ENCODE results near the gene SMIM31. TPM values are rescaled to one million over a fixed set of nuclear protein-coding genes. Genes with fewer than 3 reads are reported as not detected.

The SMIM31 gene
- polyA plus RNA-seq, 1 donor (not counting 4 experiments of a cell fraction or from before 2014, with no cell fraction given): not detected

GRCh38 chr4:164819366-164819765 lies 65.4 kb downstream of the SMIM31 start:
- H2AFZ ChIP-seq (ENCODE audit: control insufficient read depth, low read length): no peak overlapping the region
- FAIRE-seq (no peak), DNase-seq (ENCODE audit: low read depth, low spot score) (no peak)
- no peaks in the 10 kb centered on the region for H3K9me3 ChIP-seq (ENCODE audit: control insufficient read depth, low read depth, low read length)
- TF ChIP-seq CTCF (optimal IDR thresholded peaks at IDR 0.05 in 1 of 3, IDR thresholded peaks at IDR 0.05 in 1 of 3, conservative IDR thresholded peaks at IDR 0.05 in 1 of 3; ENCODE audit: extremely low read depth in 1 of 3, insufficient read depth in 2 of 3, low read length in 3 of 3) (no peak), EZH2 (IDR thresholded peaks at IDR 0.05; ENCODE audit: low read length) (no peak)
- H3K4me3 ChIP-seq (ENCODE audit: control insufficient read depth in 2 of 3, extremely low read depth in 1 of 3, insufficient read depth in 2 of 3, low read depth in 1 of 3, low read length in 3 of 3): no peak overlapping the region
- no peaks in the 10 kb centered on the region for H3K4me1 ChIP-seq (ENCODE audit: control insufficient read depth, extremely low read depth, insufficient read depth, low read length)
- H3K27ac ChIP-seq (ENCODE audit: control insufficient read depth, insufficient read depth, low read length): no peak overlapping the region
- H3K79me2 ChIP-seq (ENCODE audit: control insufficient read depth, insufficient read depth, low read length): no peaks in the 10 kb centered on the region
- H4K20me1 ChIP-seq (ENCODE audit: control insufficient read depth, extremely low read depth, insufficient read depth, low read length): no peaks in the 10 kb centered on the region
- dilution Hi-C loops (cut with MboI; ENCODE audit: extremely low pct_ligation_motif_present, low sequenced_read_pairs): no loop called here
- no peaks in the 10 kb centered on the region for H3K27me3 ChIP-seq (ENCODE audit: control insufficient read depth, extremely low read depth, insufficient read depth, low read length)
- H3K9me1 ChIP-seq (ENCODE audit: control insufficient read depth, extremely low read depth, insufficient read depth, low read length): no peaks in the 10 kb centered on the region
- H3K9ac ChIP-seq (ENCODE audit: control insufficient read depth, extremely low read depth, insufficient read depth, low read length): no peak overlapping the region
- H3K4me2 ChIP-seq (ENCODE audit: control insufficient read depth, extremely low read depth, insufficient read depth, low read depth, low read length): no peak overlapping the region
- H3K36me3 ChIP-seq (ENCODE audit: control insufficient read depth in 2 of 2, extremely low read depth in 1 of 2, insufficient read depth in 2 of 2, low read length in 2 of 2): no peaks in the 10 kb centered on the region

- dilution Hi-C loops (cut with MboI; ENCODE audit: extremely low pct_ligation_motif_present, low sequenced_read_pairs): no loop called here
- Histone ChIP-seq H3K27ac (ENCODE audit: control insufficient read depth, insufficient read depth, low read length) (no peak overlapping the region), H3K4me1 (ENCODE audit: control insufficient read depth, extremely low read depth, insufficient read depth, low read length) (no peaks in the 10 kb centered on the region), H3K4me2 (ENCODE audit: control insufficient read depth, extremely low read depth, insufficient read depth, low read depth, low read length) (no peak overlapping the region), H3K9me3 (ENCODE audit: control insufficient read depth, low read depth, low read length) (no peaks in the 10 kb centered on the region), H3K79me2 (ENCODE audit: control insufficient read depth, insufficient read depth, low read length) (no peaks in the 10 kb centered on the region), H3K4me3 (ENCODE audit: control insufficient read depth in 2 of 3, extremely low read depth in 1 of 3, insufficient read depth in 2 of 3, low read depth in 1 of 3, low read length in 3 of 3) (no peak overlapping the region), H4K20me1 (ENCODE audit: control insufficient read depth, extremely low read depth, insufficient read depth, low read length) (no peaks in the 10 kb centered on the region), H3K9me1 (ENCODE audit: control insufficient read depth, extremely low read depth, insufficient read depth, low read length) (no peaks in the 10 kb centered on the region), H3K9ac (ENCODE audit: control insufficient read depth, extremely low read depth, insufficient read depth, low read length) (no peak overlapping the region), H2AFZ (ENCODE audit: control insufficient read depth, low read length) (no peak overlapping the region), H3K27me3 (ENCODE audit: control insufficient read depth, extremely low read depth, insufficient read depth, low read length) (no peaks in the 10 kb centered on the region), H3K36me3 (ENCODE audit: control insufficient read depth in 2 of 2, extremely low read depth in 1 of 2, insufficient read depth in 2 of 2, low read length in 2 of 2) (no peaks in the 10 kb centered on the region)
- FAIRE-seq (no peak), DNase-seq (ENCODE audit: low read depth, low spot score) (no peak)
- TF ChIP-seq EZH2 (IDR thresholded peaks at IDR 0.05; ENCODE audit: low read length): no peak
- no peak for TF ChIP-seq CTCF (optimal IDR thresholded peaks at IDR 0.05 in 1 of 3, IDR thresholded peaks at IDR 0.05 in 1 of 3, conservative IDR thresholded peaks at IDR 0.05 in 1 of 3; ENCODE audit: extremely low read depth in 1 of 3, insufficient read depth in 2 of 3, low read length in 3 of 3)
These were observed 67.8 kb downstream of the SMIM31 start for GRCh38 chr4:164821711-164822110.

Measured in keratinocyte (primary cell).